ENCODE measurements around the gene SESN1.
A peak's percentile ranks its signal among the peaks of the same experiment; 100 is the strongest.
"Not testable (repeated sequence)": the region's sequence is repeated elsewhere in the genome, so short reads cannot be mapped to it uniquely, and the experiment has no call there.

The SESN1 gene

GRCh38 chr6:109139109-109139508 is 44.5 kb upstream of the SESN1 start:
- ATAC-seq = peak; percentile 39; the same call in 2 of the 3 replicates
- TF ChIP-seq ESRRG (CRISPR knock-in tag; IDR thresholded peaks at IDR 0.05) = no peak
- TF ChIP-seq CSDC2 (CRISPR knock-in tag; IDR thresholded peaks at IDR 0.05) = no peak
- no peak for TF ChIP-seq ZFP3 (CRISPR knock-in tag; IDR thresholded peaks at IDR 0.05)

GRCh38 chr6:109136530-109136929 is 41.9 kb upstream of the SESN1 start:
- ATAC-seq = not testable (repeated sequence)

GRCh38 chr6:109136039-109136438 is 41.4 kb upstream of the SESN1 start:
- ATAC-seq = not testable (repeated sequence)

GRCh38 chr6:109135600-109135999 is 41.0 kb upstream of the SESN1 start:
- ATAC-seq = not testable (repeated sequence)

GRCh38 chr6:109130065-109130464 is 35.4 kb upstream of the SESN1 start:
- ATAC-seq = no peak
- TF ChIP-seq OSR1 (CRISPR knock-in tag; IDR thresholded peaks at IDR 0.05) (no peak), CSDC2 (CRISPR knock-in tag; IDR thresholded peaks at IDR 0.05) (no peak), ZC3H10 (CRISPR knock-in tag; IDR thresholded peaks at IDR 0.05) (no peak), BACH2 (CRISPR knock-in tag; IDR thresholded peaks at IDR 0.05; ENCODE audit: borderline replicate concordance) (no peak), TOX (CRISPR knock-in tag; IDR thresholded peaks at IDR 0.05; ENCODE audit: borderline replicate concordance) (no peak), ISL1 (CRISPR knock-in tag; IDR thresholded peaks at IDR 0.05) (no peak), ZFP3 (CRISPR knock-in tag; IDR thresholded peaks at IDR 0.05) (no peak), ZNF8 (CRISPR knock-in tag; IDR thresholded peaks at IDR 0.05) (no peak), POU6F1 (CRISPR knock-in tag; IDR thresholded peaks at IDR 0.05; ENCODE audit: borderline replicate concordance, low read depth) (no peak), TSHZ2 (CRISPR knock-in tag; IDR thresholded peaks at IDR 0.05) (no peak), ESRRG (CRISPR knock-in tag; IDR thresholded peaks at IDR 0.05) (no peak), RARB (CRISPR knock-in tag; IDR thresholded peaks at IDR 0.05) (no peak), CREB5 (CRISPR knock-in tag; IDR thresholded peaks at IDR 0.05; ENCODE audit: low read depth) (no peak), ZFP30 (CRISPR knock-in tag; IDR thresholded peaks at IDR 0.05) (no peak), ZNF70 (CRISPR knock-in tag; IDR thresholded peaks at IDR 0.05) (no peak), GLIS3 (CRISPR knock-in tag; IDR thresholded peaks at IDR 0.05) (no peak)

- ATAC-seq = no peak
- no peak for TF ChIP-seq ZC3H10 (CRISPR knock-in tag; IDR thresholded peaks at IDR 0.05)
- TF ChIP-seq TCF4 (CRISPR knock-in tag; IDR thresholded peaks at IDR 0.05; ENCODE audit: borderline replicate concordance) = no peak
- no peak for TF ChIP-seq ESRRG (CRISPR knock-in tag; IDR thresholded peaks at IDR 0.05)
- no peak for TF ChIP-seq SNAI2 (CRISPR knock-in tag; IDR thresholded peaks at IDR 0.05)
- TF ChIP-seq BACH2 (CRISPR knock-in tag; IDR thresholded peaks at IDR 0.05; ENCODE audit: borderline replicate concordance) = no peak
- no peak for TF ChIP-seq CSRNP3 (CRISPR knock-in tag; IDR thresholded peaks at IDR 0.05)
- no peak for TF ChIP-seq POU6F1 (CRISPR knock-in tag; IDR thresholded peaks at IDR 0.05; ENCODE audit: borderline replicate concordance, low read depth)
- no peak for TF ChIP-seq OSR1 (CRISPR knock-in tag; IDR thresholded peaks at IDR 0.05)
- no peak for TF ChIP-seq ZNF70 (CRISPR knock-in tag; IDR thresholded peaks at IDR 0.05)
- TF ChIP-seq ZFP3 (CRISPR knock-in tag; IDR thresholded peaks at IDR 0.05) = no peak
- TF ChIP-seq TOX (CRISPR knock-in tag; IDR thresholded peaks at IDR 0.05; ENCODE audit: borderline replicate concordance) = no peak
- no peak for TF ChIP-seq ZNF565 (CRISPR knock-in tag; conservative IDR thresholded peaks at IDR 0.05; ENCODE audit: low read depth)
- no peak for TF ChIP-seq ISL1 (CRISPR knock-in tag; IDR thresholded peaks at IDR 0.05)
- TF ChIP-seq CREB5 (CRISPR knock-in tag; IDR thresholded peaks at IDR 0.05; ENCODE audit: low read depth) = no peak
- no peak for TF ChIP-seq PATZ1 (CRISPR knock-in tag; IDR thresholded peaks at IDR 0.05; ENCODE audit: borderline replicate concordance)
Observed at GRCh38 chr6:109125504-109125903, 30.9 kb upstream of the SESN1 start.
